Ishikawa (cell line): Measurements from ENCODE around the gene NCOA6.

Experiments used
- CEBPB ChIP-seq: IDR thresholded peaks from 2 replicates; pipeline ENCODE4 v1.6.1; 2012
- CREB1 ChIP-seq: IDR thresholded peaks from 2 replicates; pipeline ENCODE4 v1.6.1; 2012; ENCODE audit warnings: low read depth
- EGR1 ChIP-seq: IDR thresholded peaks from 2 replicates; pipeline ENCODE4 v1.6.1; 2012
- EP300 ChIP-seq: IDR thresholded peaks from 2 replicates; pipeline ENCODE4 v1.6.1; 2012; ENCODE audit warnings: borderline replicate concordance
- FOXM1 ChIP-seq: IDR thresholded peaks from 2 replicates; pipeline ENCODE4 v1.6.1; 2012; ENCODE audit warnings: low read depth, borderline replicate concordance
- NFIC ChIP-seq: IDR thresholded peaks from 2 replicates; pipeline ENCODE4 v1.6.1; 2012
- RAD21 ChIP-seq: IDR thresholded peaks from 2 replicates; pipeline ENCODE4 v1.6.1; 2012; ENCODE audit warnings: low read depth
- TAF1 ChIP-seq: IDR thresholded peaks from 2 replicates; pipeline ENCODE4 v1.6.1; 2012; ENCODE audit warnings: low read depth, mild to moderate bottlenecking
- TCF12 ChIP-seq: IDR thresholded peaks from 2 replicates; pipeline ENCODE4 v1.6.1; 2012; ENCODE audit warnings: low read depth
- TEAD4 ChIP-seq: IDR thresholded peaks from 2 replicates; pipeline ENCODE4 v1.6.1; 2012
- YY1 ChIP-seq: IDR thresholded peaks from 2 replicates; pipeline ENCODE4 v1.6.1; 2012; ENCODE audit warnings: low read depth
- ZBTB7A ChIP-seq: IDR thresholded peaks from 2 replicates; pipeline ENCODE4 v1.6.1; 2012; ENCODE audit warnings: low read depth
- TF ChIP-seq, protein P1 (sequence below): IDR thresholded peaks from 2 replicates; pipeline ENCODE4 v1.6.1; 2012; ENCODE audit warnings: low read depth, mild to moderate bottlenecking
- TF ChIP-seq, protein P2 (sequence below): IDR thresholded peaks from 2 replicates; pipeline ENCODE4 v1.6.1; 2012
- TF ChIP-seq, protein P3 (sequence below): IDR thresholded peaks from 2 replicates; pipeline ENCODE4 v1.6.1; 2012

Gene NCOA6

DNA sequence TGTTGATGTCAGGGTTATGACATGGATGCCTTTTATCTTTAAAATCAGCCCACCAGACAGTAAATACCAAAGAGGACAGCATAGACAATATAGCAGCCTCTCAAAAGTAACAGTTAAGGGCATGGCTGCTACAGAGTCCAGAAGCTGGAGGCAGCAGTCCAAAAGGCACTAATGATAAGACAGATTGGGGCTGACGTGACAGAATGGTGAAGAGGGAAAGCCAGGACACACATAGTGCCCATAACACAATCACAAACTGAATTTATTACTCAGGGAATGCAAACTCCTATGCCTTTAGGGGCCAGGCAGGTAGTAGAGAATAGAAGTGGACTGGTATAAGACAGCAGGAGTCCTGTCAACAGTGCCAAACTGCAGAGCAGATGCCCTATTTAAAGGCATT, 80.6 kb downstream of the NCOA6 start:
- TF ChIP-seq, protein P1, sequence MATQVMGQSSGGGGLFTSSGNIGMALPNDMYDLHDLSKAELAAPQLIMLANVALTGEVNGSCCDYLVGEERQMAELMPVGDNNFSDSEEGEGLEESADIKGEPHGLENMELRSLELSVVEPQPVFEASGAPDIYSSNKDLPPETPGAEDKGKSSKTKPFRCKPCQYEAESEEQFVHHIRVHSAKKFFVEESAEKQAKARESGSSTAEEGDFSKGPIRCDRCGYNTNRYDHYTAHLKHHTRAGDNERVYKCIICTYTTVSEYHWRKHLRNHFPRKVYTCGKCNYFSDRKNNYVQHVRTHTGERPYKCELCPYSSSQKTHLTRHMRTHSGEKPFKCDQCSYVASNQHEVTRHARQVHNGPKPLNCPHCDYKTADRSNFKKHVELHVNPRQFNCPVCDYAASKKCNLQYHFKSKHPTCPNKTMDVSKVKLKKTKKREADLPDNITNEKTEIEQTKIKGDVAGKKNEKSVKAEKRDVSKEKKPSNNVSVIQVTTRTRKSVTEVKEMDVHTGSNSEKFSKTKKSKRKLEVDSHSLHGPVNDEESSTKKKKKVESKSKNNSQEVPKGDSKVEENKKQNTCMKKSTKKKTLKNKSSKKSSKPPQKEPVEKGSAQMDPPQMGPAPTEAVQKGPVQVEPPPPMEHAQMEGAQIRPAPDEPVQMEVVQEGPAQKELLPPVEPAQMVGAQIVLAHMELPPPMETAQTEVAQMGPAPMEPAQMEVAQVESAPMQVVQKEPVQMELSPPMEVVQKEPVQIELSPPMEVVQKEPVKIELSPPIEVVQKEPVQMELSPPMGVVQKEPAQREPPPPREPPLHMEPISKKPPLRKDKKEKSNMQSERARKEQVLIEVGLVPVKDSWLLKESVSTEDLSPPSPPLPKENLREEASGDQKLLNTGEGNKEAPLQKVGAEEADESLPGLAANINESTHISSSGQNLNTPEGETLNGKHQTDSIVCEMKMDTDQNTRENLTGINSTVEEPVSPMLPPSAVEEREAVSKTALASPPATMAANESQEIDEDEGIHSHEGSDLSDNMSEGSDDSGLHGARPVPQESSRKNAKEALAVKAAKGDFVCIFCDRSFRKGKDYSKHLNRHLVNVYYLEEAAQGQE: no peak
- TF ChIP-seq EP300: no peak
- no peak for TF ChIP-seq NFIC
- no peak for TF ChIP-seq ZBTB7A
- TF ChIP-seq TAF1: no peak
- TF ChIP-seq, protein P2, sequence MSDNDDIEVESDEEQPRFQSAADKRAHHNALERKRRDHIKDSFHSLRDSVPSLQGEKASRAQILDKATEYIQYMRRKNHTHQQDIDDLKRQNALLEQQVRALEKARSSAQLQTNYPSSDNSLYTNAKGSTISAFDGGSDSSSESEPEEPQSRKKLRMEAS: no peak
- TF ChIP-seq CEBPB: no peak
- no peak for TF ChIP-seq EGR1
- no peak for TF ChIP-seq FOXM1
- TF ChIP-seq, protein P3, sequence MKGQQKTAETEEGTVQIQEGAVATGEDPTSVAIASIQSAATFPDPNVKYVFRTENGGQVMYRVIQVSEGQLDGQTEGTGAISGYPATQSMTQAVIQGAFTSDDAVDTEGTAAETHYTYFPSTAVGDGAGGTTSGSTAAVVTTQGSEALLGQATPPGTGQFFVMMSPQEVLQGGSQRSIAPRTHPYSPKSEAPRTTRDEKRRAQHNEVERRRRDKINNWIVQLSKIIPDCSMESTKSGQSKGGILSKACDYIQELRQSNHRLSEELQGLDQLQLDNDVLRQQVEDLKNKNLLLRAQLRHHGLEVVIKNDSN: no peak
- no peak for TF ChIP-seq TEAD4
- no peak for TF ChIP-seq YY1
- TF ChIP-seq RAD21: no peak
- no peak for TF ChIP-seq TCF12

DNA sequence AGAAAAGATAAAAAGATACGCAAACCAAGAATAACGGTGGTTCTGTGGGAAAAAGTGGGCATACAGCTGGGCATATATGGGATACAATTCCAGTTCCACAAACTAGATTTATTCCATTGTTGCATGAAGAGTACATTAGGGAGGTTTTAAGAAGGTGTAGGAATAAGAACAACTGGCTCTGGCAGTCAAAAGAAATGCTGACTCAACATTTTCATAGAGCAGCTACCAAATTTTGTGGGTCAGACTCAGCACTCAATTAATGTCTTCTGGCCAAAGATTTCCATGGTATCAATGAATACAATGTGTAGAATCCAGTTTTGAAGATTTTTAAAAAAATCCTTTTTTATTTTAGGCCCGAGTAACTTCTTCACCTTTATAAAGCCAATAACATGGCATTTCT, 81.1 kb downstream of the NCOA6 start:
- no peak for TF ChIP-seq TCF12
- TF ChIP-seq, protein P3: no peak
- no peak for TF ChIP-seq EGR1
- TF ChIP-seq CREB1: no peak
- TF ChIP-seq YY1: no peak
- no peak for TF ChIP-seq FOXM1
- no peak for TF ChIP-seq EP300

DNA sequence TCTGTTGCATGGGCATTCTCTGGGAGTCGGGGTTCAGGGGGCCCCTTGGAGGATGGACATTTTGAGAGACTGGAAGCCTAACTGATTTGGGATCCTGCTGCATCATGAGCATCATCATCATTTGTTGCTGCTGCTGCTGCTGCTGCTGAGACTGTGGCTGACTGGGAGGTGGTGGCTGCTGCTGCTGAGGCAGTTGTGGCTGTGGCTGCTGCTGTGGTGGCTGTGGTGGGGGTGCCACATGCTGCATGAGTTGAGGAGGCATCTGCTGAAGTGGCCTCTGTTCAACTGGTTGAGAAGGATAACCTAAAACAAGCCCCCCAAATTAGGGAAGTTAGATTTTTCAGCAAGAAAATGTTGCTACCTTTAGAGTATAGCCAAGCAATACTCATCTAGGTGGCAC, 82.4 kb downstream of the NCOA6 start:
- no peak for TF ChIP-seq YY1

DNA sequence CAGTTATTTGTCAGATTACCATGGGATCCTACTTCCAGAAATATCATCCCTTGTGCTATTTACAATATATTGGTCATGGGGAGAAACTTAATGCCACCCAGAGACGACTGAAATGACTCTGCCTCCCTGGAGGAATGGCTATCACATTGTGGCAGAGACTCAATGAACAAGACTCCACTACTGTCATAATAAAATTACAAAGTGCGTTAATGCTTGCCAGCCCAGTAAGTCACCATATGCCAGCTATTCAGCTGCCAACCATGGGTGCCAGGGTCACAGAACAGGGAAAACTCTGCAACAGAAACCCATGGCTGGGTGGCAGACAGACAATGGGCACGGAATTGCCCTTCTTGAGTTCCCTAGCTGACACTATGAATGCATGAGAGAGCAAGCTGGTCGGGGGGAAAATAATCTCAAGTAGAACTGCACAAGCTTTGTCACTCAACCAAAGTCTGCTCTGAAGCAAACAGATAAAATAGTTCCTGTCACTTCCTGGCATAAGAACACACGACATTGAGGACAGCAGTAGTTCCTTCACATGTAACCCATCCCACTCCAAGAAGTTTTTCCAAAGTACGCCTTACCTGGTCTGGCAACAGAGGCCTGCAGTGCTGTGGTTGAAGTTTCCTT, 89.2 kb downstream of the NCOA6 start:
- TF ChIP-seq EGR1: no peak
- no peak for TF ChIP-seq TCF12
- TF ChIP-seq CREB1: no peak
- TF ChIP-seq EP300: no peak
- TF ChIP-seq RAD21: no peak
- TF ChIP-seq TEAD4: no peak
- no peak for TF ChIP-seq NFIC
- TF ChIP-seq, protein P3: no peak
- no peak for TF ChIP-seq CEBPB

DNA sequence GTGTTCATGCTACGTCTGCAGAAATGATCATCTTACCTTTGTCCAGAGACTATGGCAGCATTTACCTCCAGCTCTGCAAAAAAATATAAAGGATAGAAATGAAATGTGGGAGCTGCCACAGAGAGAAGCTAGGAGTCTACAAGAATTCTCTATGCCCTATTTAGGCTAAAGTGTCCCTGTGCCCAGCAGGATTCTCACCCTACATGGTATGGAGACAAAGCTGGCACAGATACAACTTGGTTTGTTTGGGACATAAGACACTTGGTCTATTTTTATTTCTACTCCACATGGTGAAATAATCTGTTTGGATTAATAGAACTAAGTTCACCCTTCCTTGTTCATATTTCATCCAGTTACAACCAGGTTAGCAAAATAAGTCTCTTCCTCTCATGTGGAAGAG, 92.9 kb downstream of the NCOA6 start:
- TF ChIP-seq CEBPB: no peak
- TF ChIP-seq NFIC: no peak
- TF ChIP-seq TEAD4: no peak
- no peak for TF ChIP-seq YY1
- no peak for TF ChIP-seq RAD21
- TF ChIP-seq EGR1: no peak
- no peak for TF ChIP-seq FOXM1

DNA sequence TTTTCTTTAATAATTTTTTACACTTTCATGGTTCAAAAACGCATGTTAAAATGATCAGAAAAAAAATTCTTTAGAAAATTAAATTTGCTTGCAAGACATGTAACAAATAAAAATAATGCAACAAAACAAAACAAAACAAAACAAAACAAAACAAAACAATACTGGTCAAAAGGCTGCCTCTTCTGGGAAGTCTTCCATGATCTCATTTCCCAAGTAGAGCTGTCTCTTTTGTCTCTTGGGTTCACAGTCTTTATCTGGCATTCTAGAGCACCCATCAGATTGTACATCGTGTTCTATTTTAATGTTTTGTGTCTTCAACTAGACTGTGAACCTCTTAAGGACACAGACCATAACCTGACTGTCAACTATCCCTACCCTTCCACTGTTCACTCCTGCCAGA, 96.0 kb downstream of the NCOA6 start:
- TF ChIP-seq RAD21 (no peak), TAF1 (no peak), YY1 (no peak), NFIC (no peak), ZBTB7A (no peak), CREB1 (no peak), EGR1 (no peak), TCF12 (no peak)
- TF ChIP-seq, protein P1: no peak
- TF ChIP-seq, protein P2: no peak

DNA sequence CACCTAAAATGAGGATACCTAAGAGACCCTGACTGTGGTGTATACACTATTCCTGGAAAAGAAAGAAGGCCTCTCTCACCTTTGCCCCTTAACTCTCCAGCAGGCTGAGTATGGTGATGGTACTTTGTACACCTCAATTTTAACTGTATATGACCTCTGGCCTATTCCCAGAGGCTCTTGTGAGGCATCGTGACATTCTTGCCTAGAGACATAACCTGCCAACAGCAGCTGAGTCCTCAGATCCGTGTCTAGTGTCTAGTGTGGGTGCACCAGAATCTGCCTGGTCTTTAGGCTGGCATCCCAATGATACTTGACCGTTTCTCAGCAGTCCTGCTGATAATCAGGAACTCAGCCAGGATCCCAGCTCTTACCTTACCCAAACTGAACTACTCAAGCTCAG, 101.3 kb downstream of the NCOA6 start:
- TF ChIP-seq YY1: no peak
- no peak for TF ChIP-seq CREB1
- TF ChIP-seq ZBTB7A: no peak
- no peak for TF ChIP-seq RAD21
- no peak for TF ChIP-seq EGR1
- no peak for TF ChIP-seq NFIC
- TF ChIP-seq TEAD4: no peak
- TF ChIP-seq TCF12: no peak
- TF ChIP-seq CEBPB: no peak
- TF ChIP-seq, protein P3: no peak
- TF ChIP-seq EP300: no peak
- TF ChIP-seq, protein P1: no peak
- TF ChIP-seq, protein P2: no peak
- no peak for TF ChIP-seq FOXM1
- no peak for TF ChIP-seq TAF1
